Measurements from ENCODE around the gene TNS3.

Gene TNS3

DNA sequence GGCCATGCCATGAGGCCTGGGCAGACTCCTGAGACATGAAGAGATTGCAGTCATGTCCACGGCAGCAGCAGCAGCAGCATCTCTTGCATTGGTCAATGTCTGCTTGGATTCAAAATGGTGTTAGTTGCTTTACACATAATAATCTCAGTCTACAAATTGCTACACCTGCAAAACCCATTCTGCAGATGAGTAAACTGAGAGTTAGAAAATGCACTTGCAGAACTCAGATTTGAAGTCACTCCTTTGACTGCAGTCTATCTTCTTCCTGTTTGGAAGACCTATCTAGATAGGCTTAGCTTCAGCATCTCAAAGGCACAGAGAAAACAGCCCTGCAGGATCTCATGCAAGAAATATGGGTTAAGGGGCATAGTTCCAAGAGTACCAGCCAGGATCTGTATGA, 350.3 kb downstream of the TNS3 start:
- H3K4me3 ChIP-seq (ENCODE audit: low read depth, low read length): no peak overlapping the region
- DNase-seq (ENCODE audit: low read depth): no peak
- TF ChIP-seq, protein P1, sequence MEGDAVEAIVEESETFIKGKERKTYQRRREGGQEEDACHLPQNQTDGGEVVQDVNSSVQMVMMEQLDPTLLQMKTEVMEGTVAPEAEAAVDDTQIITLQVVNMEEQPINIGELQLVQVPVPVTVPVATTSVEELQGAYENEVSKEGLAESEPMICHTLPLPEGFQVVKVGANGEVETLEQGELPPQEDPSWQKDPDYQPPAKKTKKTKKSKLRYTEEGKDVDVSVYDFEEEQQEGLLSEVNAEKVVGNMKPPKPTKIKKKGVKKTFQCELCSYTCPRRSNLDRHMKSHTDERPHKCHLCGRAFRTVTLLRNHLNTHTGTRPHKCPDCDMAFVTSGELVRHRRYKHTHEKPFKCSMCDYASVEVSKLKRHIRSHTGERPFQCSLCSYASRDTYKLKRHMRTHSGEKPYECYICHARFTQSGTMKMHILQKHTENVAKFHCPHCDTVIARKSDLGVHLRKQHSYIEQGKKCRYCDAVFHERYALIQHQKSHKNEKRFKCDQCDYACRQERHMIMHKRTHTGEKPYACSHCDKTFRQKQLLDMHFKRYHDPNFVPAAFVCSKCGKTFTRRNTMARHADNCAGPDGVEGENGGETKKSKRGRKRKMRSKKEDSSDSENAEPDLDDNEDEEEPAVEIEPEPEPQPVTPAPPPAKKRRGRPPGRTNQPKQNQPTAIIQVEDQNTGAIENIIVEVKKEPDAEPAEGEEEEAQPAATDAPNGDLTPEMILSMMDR (IDR thresholded peaks at IDR 0.05; ENCODE audit: low read depth, low read length, missing control alignments): no peak

GRCh38 chr7:47231032-47231431, 350.9 kb downstream of the TNS3 start:
- H3K4me3 ChIP-seq (ENCODE audit: low read depth, low read length): no peak overlapping the region
- TF ChIP-seq, protein P1 (IDR thresholded peaks at IDR 0.05; ENCODE audit: low read depth, low read length, missing control alignments): no peak
- no peak for DNase-seq (ENCODE audit: low read depth)

- H3K4me3 ChIP-seq (ENCODE audit: low read depth, low read length): no peak overlapping the region
- no peak for DNase-seq (ENCODE audit: low read depth)
- TF ChIP-seq, protein P1 (IDR thresholded peaks at IDR 0.05; ENCODE audit: low read depth, low read length, missing control alignments): no peak
Observed at GRCh38 chr7:47228386-47229014, 353.4 kb downstream of the TNS3 start.

DNA sequence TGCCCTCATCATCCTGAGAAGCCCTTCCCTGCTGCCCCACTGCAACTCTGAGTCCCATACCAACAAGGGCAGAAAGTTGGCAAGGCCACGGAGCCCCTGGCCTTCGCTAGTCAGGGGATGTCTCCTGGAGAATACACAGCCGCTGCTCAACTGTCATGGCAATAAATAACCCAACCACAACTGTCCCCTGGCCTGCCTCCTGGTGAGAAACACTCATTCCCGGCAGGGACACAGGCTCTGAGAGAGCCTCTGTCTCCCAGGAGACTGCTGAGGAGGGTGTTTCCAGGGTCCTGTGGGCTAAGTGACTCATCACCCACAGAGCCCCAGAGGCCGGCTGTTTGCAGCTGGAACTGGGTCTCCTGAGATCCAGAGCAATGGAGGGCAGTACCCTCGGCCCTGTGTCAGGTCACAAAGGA, 354.1 kb downstream of the TNS3 start:
- no peak overlapping the region for H3K4me3 ChIP-seq (ENCODE audit: low read depth, low read length)
- no peak for DNase-seq (ENCODE audit: low read depth)

DNA sequence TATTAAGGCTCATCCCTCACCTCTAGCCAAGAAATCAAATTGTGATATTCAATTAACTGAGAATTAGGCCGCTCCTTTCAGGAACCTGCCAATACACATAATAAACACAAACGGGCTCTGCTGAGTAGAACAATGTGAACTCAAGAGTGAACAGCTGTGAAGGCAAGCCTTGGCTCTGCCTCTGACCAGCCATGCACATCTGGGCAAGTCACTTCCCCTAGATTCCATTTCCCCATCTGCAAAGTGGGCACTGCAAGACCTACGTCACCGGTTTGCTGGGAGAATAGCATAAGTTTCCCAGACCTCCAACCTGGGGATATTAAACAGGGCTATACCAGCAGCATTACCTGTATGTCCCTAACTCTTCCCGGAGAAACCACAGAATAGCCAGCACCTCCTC, 355.2 kb downstream of the TNS3 start:
- TF ChIP-seq, protein P1 (IDR thresholded peaks at IDR 0.05; ENCODE audit: low read depth, low read length, missing control alignments): no peak
- H3K4me3 ChIP-seq (ENCODE audit: low read depth, low read length): no peak overlapping the region
- no peak for DNase-seq (ENCODE audit: low read depth)

More for the DNA sequence above, 354.1 kb downstream of the TNS3 start:
- TF ChIP-seq, protein P1 (IDR thresholded peaks at IDR 0.05; ENCODE audit: low read depth, low read length, missing control alignments): no peak

DNA sequence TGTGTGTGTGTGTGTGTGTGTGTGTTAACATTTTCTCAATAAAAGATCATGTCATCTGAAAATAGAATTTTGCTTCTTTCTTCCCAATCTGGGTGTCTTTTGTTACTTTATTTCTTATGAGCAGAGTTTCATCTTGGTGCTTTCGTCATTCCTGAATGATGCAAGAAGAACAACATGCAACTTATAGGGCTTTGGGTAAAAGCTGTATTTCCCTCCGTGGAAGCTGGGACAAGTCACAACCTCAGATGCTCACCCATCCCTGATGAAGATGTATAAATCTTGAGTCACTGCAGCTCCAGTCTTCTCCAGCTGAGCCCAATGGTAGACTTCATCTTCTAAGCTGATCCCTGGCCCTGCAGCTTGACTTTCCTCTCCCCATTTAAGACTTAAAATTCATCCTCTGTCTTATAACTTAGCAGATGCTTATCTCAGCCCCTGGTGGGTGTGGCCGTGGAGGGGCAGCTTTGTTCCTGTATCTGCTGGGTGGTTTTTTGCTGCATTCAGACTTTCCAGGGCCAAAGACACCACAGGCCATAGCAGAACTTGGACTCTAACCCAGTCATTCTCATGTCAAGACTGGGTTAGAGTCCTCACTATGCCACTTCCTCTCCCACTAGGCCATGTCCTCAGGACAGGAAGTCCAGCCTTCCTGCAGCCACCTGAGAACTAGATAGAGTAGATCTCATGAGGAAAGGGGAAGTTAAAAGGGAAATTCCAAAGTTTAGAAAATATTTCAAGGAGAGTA, 356.4 kb downstream of the TNS3 start:
- no peak overlapping the region for H3K4me3 ChIP-seq (ENCODE audit: low read depth, low read length)
- no peak for DNase-seq (ENCODE audit: low read depth)
- TF ChIP-seq, protein P1 (IDR thresholded peaks at IDR 0.05; ENCODE audit: low read depth, low read length, missing control alignments): no peak
